Fibroblast of the conjunctiva (primary cell): ENCODE measurements around the gene TBC1D1.
A peak's percentile ranks its signal among the peaks of the same experiment; 100 is the strongest.

Experiments
- DNase-seq: peaks from one replicate; pipeline ENCODE4 v3.0.0-alpha.2; 2010; ENCODE audit warnings: low read depth

Gene TBC1D1

GRCh38 chr4:38049545-38050170 is 158.8 kb downstream of the TBC1D1 start:
- no peak for DNase-seq

- DNase-seq: no peak
These were observed 159.9 kb downstream of the TBC1D1 start for GRCh38 chr4:38050560-38051350.

GRCh38 chr4:38055566-38055965 is 164.7 kb downstream of the TBC1D1 start:
- DNase-seq: no peak

- DNase-seq: peak; percentile 34
These were observed 165.3 kb downstream of the TBC1D1 start for GRCh38 chr4:38056011-38056685.

- DNase-seq: no peak
These were observed 167.3 kb downstream of the TBC1D1 start for GRCh38 chr4:38058151-38058550.

- no peak for DNase-seq
These were observed 170.0 kb downstream of the TBC1D1 start for GRCh38 chr4:38060829-38061431.

- peak; percentile 73 for DNase-seq
These were observed 171.3 kb downstream of the TBC1D1 start for GRCh38 chr4:38062088-38062775.

- no peak for DNase-seq
These were observed 171.9 kb downstream of the TBC1D1 start for GRCh38 chr4:38062776-38063097.

GRCh38 chr4:38065176-38065575 is 174.3 kb downstream of the TBC1D1 start:
- DNase-seq: no peak

- no peak for DNase-seq
These were observed 175.0 kb downstream of the TBC1D1 start for GRCh38 chr4:38065900-38066299.

GRCh38 chr4:38067499-38067898 is 176.6 kb downstream of the TBC1D1 start:
- no peak for DNase-seq

- DNase-seq: no peak
These were observed 177.2 kb downstream of the TBC1D1 start for GRCh38 chr4:38068107-38068506.

GRCh38 chr4:38069271-38069760 is 178.4 kb downstream of the TBC1D1 start:
- no peak for DNase-seq

GRCh38 chr4:38071801-38072431 is 181.0 kb downstream of the TBC1D1 start:
- DNase-seq: no peak

GRCh38 chr4:38072578-38072977 is 181.7 kb downstream of the TBC1D1 start:
- DNase-seq: no peak

- no peak for DNase-seq
These were observed 182.8 kb downstream of the TBC1D1 start for GRCh38 chr4:38073596-38074234.

GRCh38 chr4:38075370-38076152 is 184.7 kb downstream of the TBC1D1 start:
- DNase-seq: no peak

GRCh38 chr4:38076153-38076669 is 185.3 kb downstream of the TBC1D1 start:
- DNase-seq: no peak

- DNase-seq: no peak
These were observed 187.1 kb downstream of the TBC1D1 start for GRCh38 chr4:38077791-38078489.
